Central memory CD8-positive, alpha-beta T cell (primary cell): ENCODE data around the gene MRPL18.

ENCODE experiments used
- ATAC-seq: fragments of 150-1000 bp; cut with Tn5 transposase; replicated peaks from 2 replicates; pipeline ENCODE4 v1.10.0; 2022; ENCODE audit warnings: mild to moderate bottlenecking, moderate FRiP score, moderate number of reproducible peaks; ENCODE audit not compliant: poor library complexity, severe bottlenecking; ENCODE audit errors: extremely low read depth
- DNase-seq, 2 donors: peaks; one replicate each; pipeline ENCODE4 v3.0.0; 2021; ENCODE audit warnings: low spot score in 2 of 2
- H3K27ac Mint-ChIP-seq: one replicate; pipeline ENCODE4 v1.8.0; 2022; ENCODE audit warnings: low read depth, mild to moderate bottlenecking, moderate library complexity, mixed read lengths
- H3K27me3 Mint-ChIP-seq: one replicate; pipeline ENCODE4 v1.8.0; 2022; ENCODE audit warnings: mixed read lengths
- H3K36me3 Mint-ChIP-seq: one replicate; pipeline ENCODE4 v1.8.0; 2022; ENCODE audit warnings: mild to moderate bottlenecking, moderate library complexity, mixed read lengths; ENCODE audit not compliant: insufficient read depth
- H3K4me1 Mint-ChIP-seq: one replicate; pipeline ENCODE4 v1.8.0; 2022; ENCODE audit warnings: mixed read lengths
- H3K4me3 Mint-ChIP-seq: one replicate; pipeline ENCODE4 v1.8.0; 2022; ENCODE audit warnings: mild to moderate bottlenecking, moderate library complexity, mixed read lengths
- H3K9me3 Mint-ChIP-seq: one replicate; pipeline ENCODE4 v1.8.0; 2022; ENCODE audit warnings: mixed read lengths

Gene MRPL18

GRCh38 chr6:159844737-159845645, 54.7 kb downstream of the MRPL18 start:
- ATAC-seq (no peak), DNase-seq (no peak)
- Mint-ChIP-seq H3K9me3 (peaks cover 6% of the 10 kb centered on the region), H3K36me3 (no peaks in the 10 kb centered on the region), H3K4me1 (no peaks in the 10 kb centered on the region), H3K27me3 (peaks cover 22% of the 10 kb centered on the region), H3K4me3 (no peak overlapping the region), H3K27ac (no peak overlapping the region)
